KBM-7 (cell line): ENCODE results near the gene EPHA2.

Experiments
- DNase-seq: peaks from one replicate; pipeline ENCODE4 v3.0.0-alpha.2; 2015
- in situ Hi-C: fragments of 300-500 bp; cut with MboI; formaldehyde crosslinking; loops from 2 replicates; pipeline ENCODE4 v1.14.3; 2020; ENCODE audit warnings: low sequenced_read_pairs, low pct_unique_long_range_greater_than_20kb, mixed read lengths

EPHA2 gene

GRCh38 chr1:16087733-16088132 is 68.1 kb downstream of the EPHA2 start:
- in situ Hi-C loops, result no loop called here
- DNase-seq, result no peak

GRCh38 chr1:16085522-16085921 is 70.3 kb downstream of the EPHA2 start:
- in situ Hi-C loops, result no loop called here
- DNase-seq, result no peak

- in situ Hi-C loops, result no loop called here
- DNase-seq, result no peak
These were observed 72.4 kb downstream of the EPHA2 start for GRCh38 chr1:16083486-16083885.

- peak; percentile 72 for DNase-seq
- in situ Hi-C loops, result no loop called here
These were observed 73.4 kb downstream of the EPHA2 start for GRCh38 chr1:16082283-16083038.

- DNase-seq, result no peak
- in situ Hi-C loops, result no loop called here
These were observed 74.2 kb downstream of the EPHA2 start for GRCh38 chr1:16081636-16082035.

DNA sequence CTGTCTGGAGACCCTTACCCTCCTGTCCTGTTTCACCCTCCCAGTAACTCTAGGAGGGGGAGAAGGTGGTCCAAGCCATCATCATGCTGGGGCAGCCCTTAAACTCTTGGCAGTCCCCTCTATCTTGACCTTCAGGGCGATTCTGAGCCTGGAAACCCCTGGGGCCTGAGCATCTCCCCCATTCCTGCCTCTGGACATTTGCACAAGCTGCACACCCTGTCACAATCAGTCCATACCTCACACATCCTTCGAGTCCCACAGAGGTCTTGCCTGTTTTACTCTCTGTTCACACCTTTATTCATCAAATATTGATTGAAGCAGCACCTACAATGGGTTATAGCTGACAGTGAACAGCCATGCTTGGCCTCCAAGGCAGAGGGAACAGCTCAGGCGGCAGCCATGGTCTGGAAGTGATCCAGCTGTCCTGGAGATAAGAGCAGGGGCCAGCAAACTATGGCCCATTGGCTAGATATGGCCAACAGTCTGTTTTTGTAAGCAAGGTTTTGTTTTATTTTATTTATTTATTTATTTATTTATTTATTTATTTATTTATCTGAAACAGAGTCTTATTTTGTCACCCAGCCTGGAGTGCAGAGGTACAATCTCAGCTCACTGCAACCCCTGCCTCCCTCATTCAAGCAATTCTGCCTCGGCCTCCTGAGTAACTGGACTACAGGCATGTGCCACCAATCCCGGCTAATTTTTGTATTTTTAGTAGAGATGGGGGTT is 75.3 kb downstream of the EPHA2 start:
- DNase-seq, result no peak
- in situ Hi-C loops, result no loop called here

GRCh38 chr1:16078925-16079656 is 76.8 kb downstream of the EPHA2 start:
- in situ Hi-C loops, result loop anchor here (5.0 kb wide), 1 partner anchor 113 kb away; no protein-coding TSS in a partner anchor
- DNase-seq, result peak; percentile 89

- in situ Hi-C loops, result loop anchor here (5.0 kb wide), 1 partner anchor 115 kb away; no protein-coding TSS in a partner anchor
- DNase-seq, result no peak
These were observed 78.2 kb downstream of the EPHA2 start for GRCh38 chr1:16077406-16078245.

DNA sequence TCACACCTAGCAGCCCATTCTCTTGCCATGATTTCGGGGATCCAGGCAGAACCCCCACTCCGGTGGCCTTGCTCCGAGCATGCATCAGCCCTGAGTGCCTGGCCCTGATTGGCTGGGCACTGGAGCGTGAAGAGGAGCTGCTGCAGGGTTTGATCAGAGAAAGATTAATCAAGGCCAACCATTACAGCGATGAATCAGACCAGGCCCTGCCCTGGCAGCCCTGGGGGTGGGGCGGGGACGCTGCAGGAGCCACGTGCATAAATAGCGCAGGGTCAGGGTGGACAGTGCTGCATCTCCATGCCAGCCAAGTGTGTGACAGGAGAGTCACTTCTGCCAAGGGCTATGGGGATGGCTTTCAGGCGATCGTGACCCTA is 79.0 kb downstream of the EPHA2 start:
- no peak for DNase-seq
- in situ Hi-C loops, result loop anchor here (5.0 kb wide), 1 partner anchor 115 kb away; no protein-coding TSS in a partner anchor

DNA sequence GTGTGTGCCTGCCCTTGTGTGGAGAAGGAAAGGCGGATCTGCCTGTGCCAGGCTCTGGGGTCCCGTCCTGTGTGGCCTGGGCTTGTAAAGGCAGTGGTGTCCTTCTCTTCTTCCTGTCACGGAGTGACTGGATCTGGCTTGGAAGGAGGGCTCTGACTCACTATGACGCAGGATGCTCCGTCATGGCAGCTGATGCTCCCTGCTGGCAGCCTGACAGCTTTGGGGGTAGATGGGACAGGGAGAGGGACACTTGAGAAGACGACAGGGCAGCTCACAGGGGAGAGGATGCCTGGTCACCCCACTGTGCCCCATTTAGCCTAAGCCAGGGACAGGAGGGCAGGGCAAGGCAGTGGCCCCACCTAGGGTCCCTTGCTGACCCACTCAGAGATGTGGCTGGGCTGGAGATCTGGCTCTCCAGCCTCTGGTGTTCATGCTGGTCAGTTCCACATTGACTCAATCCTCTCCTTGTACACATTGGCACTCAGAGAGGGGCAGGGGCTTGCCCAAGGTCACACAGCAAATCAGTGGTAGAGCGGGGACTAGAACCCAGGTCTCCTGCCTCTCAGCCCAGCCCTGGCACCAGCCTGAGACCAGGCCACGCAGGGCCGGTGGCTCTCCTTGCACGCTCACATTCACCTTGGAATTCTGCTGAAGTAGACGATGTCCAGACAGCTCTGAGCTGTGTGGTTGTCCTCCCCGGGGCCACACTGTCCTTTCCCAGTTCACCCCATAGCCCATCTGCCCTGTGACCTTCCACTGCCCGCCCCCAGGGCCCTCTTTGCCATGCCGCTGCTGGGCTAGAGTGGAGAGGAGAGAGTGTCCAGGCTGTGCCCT is 79.6 kb downstream of the EPHA2 start:
- DNase-seq, result no peak
- in situ Hi-C loops, result loop anchor here (5.0 kb wide), 1 partner anchor 116 kb away; no protein-coding TSS in a partner anchor

- in situ Hi-C loops, result loop anchor here (5.0 kb wide), 1 partner anchor 117 kb away; no protein-coding TSS in a partner anchor
- no peak for DNase-seq
These were observed 80.4 kb downstream of the EPHA2 start for GRCh38 chr1:16075337-16076030.
